Prostate gland (tissue), 2 donors: Measurements from ENCODE around the gene TMEM50A. TPM values are rescaled to one million over a fixed set of nuclear protein-coding genes. Genes with fewer than 3 reads are reported as not detected.

Source experiments
- DNase-seq: peaks from one replicate; pipeline ENCODE4 v3.0.0-alpha.2; 2019; ENCODE audit warnings: low spot score
- H3K27ac ChIP-seq, 2 donors: fragments of 200-600 bp; sonication (generic); 2 replicates each; pipeline ENCODE4 v1.5.1; 2017 to 2019
- H3K27me3 ChIP-seq: fragments of 200-600 bp; sonication (generic); replicated peaks from 2 replicates; pipeline ENCODE4 v1.5.1; 2019; ENCODE audit not compliant: insufficient read depth
- H3K36me3 ChIP-seq, 2 donors: fragments of 200-600 bp; sonication (generic); 1 replicate in 1 of 2; 2 replicates in 1 of 2; pipeline versions ENCODE4 v1.5.1 to v1.8.1; 2017 to 2019
- H3K4me1 ChIP-seq: fragments of 200-600 bp; sonication (generic); replicated peaks from 2 replicates; pipeline ENCODE4 v1.5.1; 2019
- H3K4me3 ChIP-seq, 2 donors: fragments of 200-600 bp; sonication (generic); 2 replicates each; pipeline ENCODE4 v1.5.1; 2017 to 2019
- H3K9me3 ChIP-seq: fragments of 200-600 bp; sonication (generic); 2 replicates; pipeline ENCODE4 v1.5.1; 2017
- POLR2A ChIP-seq: fragments of 450-650 bp; IDR thresholded peaks from one replicate; pipeline ENCODE4 v1.6.1; 2016; ENCODE audit warnings: antibody characterized with exemption, mild to moderate bottlenecking
- POLR2AphosphoS5 ChIP-seq: sonication (generic); formaldehyde crosslinking; IDR thresholded peaks from one replicate; pipeline ENCODE4 v1.6.1; 2017; ENCODE audit warnings: antibody characterized with exemption
- WGBS: methylation state at CpG from one replicate; pipeline ENCODE4 v1.1.5; 2018; 5-methylcytosine and 5-hydroxymethylcytosine counted together
- intact Hi-C: fragments of 100-400 bp; cut with DNase I; formaldehyde crosslinking; loops from one replicate; pipeline ENCODE4 v1.14.2; 2022
- total RNA-seq, 2 donors: library from RNA; depleted of rRNA; stranded (reverse); fragments of >200 nt; gene quantifications; one replicate each; pipeline ENCODE4 v1.1.0, GENCODE V29; 2016
- TF ChIP-seq, protein P1 (sequence below), 4 experiments: fragments of 200-600 bp in 2 of 4; fragments of 450-650 bp in 2 of 4; sonication (generic) in 2 of 4; IDR thresholded peaks; 1 replicate in 3 of 4; 2 replicates in 1 of 4; pipeline ENCODE4 v1.5.1; 2016 to 2019; ENCODE audit warnings: antibody characterized with exemption in 4 of 4, mild to moderate bottlenecking in 2 of 4, moderate library complexity in 2 of 4

TMEM50A gene
- total RNA-seq, 2 donors from 2014 or later, result 70.0 to 90.6 TPM

DNA sequence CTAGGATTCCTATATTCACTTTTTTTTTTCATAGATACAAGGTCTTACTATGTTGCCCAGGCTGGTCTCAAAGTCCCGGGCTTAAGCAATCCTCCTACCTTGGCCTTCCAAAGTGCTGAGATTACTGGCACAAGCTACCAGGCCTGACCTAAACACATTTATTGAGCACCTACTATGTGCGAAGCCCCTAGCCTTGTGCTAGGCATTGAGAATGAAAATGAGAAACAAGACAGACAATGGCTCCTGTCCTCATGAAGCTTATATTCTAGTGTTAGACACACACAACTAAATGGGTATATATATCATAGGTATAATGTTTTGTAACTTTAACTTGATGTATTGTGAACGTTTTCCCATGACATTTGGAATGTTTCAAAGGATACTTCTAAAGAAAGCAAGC lies 11.5 kb downstream of the TMEM50A start:
- Histone ChIP-seq H3K4me1 (no peaks in the 10 kb centered on the region), H3K4me3 (no peak overlapping the region), H3K27ac (no peak overlapping the region), H3K27me3 (no peaks in the 10 kb centered on the region), H3K9me3 (no peaks in the 10 kb centered on the region), H3K36me3 (no peaks in the 10 kb centered on the region)
- TF ChIP-seq, protein P1, sequence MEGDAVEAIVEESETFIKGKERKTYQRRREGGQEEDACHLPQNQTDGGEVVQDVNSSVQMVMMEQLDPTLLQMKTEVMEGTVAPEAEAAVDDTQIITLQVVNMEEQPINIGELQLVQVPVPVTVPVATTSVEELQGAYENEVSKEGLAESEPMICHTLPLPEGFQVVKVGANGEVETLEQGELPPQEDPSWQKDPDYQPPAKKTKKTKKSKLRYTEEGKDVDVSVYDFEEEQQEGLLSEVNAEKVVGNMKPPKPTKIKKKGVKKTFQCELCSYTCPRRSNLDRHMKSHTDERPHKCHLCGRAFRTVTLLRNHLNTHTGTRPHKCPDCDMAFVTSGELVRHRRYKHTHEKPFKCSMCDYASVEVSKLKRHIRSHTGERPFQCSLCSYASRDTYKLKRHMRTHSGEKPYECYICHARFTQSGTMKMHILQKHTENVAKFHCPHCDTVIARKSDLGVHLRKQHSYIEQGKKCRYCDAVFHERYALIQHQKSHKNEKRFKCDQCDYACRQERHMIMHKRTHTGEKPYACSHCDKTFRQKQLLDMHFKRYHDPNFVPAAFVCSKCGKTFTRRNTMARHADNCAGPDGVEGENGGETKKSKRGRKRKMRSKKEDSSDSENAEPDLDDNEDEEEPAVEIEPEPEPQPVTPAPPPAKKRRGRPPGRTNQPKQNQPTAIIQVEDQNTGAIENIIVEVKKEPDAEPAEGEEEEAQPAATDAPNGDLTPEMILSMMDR (IDR thresholded peaks at IDR 0.05), result no peak
- TF ChIP-seq POLR2AphosphoS5 (no peak), POLR2A (no peak)
- WGBS, result 92% methylated on average over 3 of the region's 3 CpGs
- intact Hi-C loops, result loop anchor here (10.0 kb wide), 1 partner anchor 105 kb away; the partner anchor contains the start of gene RSRP1
- DNase-seq, result no peak

DNA sequence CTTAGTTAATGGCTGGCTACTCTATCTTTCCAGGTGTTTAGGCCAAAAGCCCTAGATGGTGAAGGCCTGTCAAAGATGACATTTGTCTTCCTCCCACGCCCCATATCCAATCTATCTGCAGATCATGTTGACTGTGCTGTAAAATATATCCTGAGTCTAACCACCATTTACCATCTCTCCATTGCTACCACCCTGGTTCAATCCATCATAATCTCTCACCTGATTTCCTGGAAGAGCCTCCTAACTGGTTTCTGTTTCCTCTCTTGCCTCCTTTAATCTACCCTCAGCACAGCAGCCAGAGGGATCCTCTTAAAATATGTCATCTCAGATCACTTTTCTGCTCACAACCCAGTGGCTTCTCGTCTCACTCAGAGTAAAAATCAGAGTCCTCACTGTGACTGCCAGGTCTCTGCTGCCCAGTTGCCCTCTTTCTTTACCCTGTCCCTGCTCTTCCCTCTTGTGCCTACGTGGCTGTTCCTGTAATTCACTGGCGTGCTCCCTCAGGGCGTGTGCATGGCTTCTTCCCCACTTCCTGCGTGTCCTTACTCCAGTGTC lies 17.8 kb downstream of the TMEM50A start:
- no peaks in the 10 kb centered on the region for H3K36me3 ChIP-seq
- H3K4me1 ChIP-seq, result no peaks in the 10 kb centered on the region
- H3K27ac ChIP-seq, result no peak overlapping the region
- TF ChIP-seq, protein P1 (IDR thresholded peaks at IDR 0.05), result no peak
- no peak for TF ChIP-seq POLR2A
- no peak for TF ChIP-seq POLR2AphosphoS5
- no peak for DNase-seq
- 64% methylated on average over 6 of the region's 6 CpGs for WGBS
- H3K9me3 ChIP-seq, result no peaks in the 10 kb centered on the region
- H3K4me3 ChIP-seq, result no peak overlapping the region
- intact Hi-C loops, result no loop called here
- no peaks in the 10 kb centered on the region for H3K27me3 ChIP-seq

DNA sequence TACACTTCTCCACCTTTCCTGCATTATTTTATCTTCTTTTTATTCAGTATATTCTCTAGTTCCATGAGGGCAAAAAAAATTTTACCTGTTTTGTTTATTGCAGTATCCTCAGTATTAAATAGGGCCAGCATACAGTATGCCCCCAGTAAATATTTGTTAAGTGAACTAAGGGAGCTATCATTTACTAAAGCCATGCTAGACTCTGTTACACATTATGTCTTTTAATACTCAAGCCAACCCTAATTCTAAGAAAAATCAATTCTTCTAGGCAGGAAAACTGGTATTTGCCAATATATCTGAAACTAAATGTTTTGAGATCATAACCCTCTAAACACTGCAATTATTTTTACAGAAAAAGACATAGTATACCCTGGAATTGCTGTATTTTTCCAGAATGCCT lies 18.3 kb downstream of the TMEM50A start:
- Histone ChIP-seq H3K9me3 (no peaks in the 10 kb centered on the region), H3K4me1 (no peaks in the 10 kb centered on the region), H3K4me3 (no peak overlapping the region), H3K27me3 (no peaks in the 10 kb centered on the region), H3K36me3 (no peaks in the 10 kb centered on the region), H3K27ac (no peak overlapping the region)
- intact Hi-C loops, result no loop called here
- no peak for DNase-seq
- TF ChIP-seq POLR2A (no peak), POLR2AphosphoS5 (no peak)
- TF ChIP-seq, protein P1 (IDR thresholded peaks at IDR 0.05), result no peak

DNA sequence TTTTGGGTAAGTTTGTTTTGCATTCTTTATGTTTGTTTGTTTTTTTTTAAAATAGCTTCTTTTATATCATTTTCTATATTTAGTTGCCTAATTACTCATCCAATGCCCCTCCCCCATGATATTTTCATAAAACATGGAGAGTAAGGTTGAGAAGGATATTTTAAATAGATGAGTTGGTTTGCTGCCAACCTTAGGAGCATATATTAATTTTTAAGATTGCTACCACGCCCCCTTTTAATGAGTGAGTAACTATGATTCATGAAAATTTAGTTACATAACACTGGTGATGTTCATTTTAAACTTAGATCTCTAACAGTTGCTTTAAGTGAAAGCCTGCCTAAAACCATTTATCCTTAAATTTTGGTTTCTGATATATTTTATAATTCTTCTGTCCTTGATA lies 18.7 kb downstream of the TMEM50A start:
- Histone ChIP-seq H3K27me3 (no peaks in the 10 kb centered on the region), H3K9me3 (no peaks in the 10 kb centered on the region), H3K4me3 (no peak overlapping the region), H3K4me1 (peaks cover 2% of the 10 kb centered on the region), H3K36me3 (no peaks in the 10 kb centered on the region), H3K27ac (no peak overlapping the region)
- WGBS, result 91% methylated on average over 1 of the region's 1 CpG
- TF ChIP-seq POLR2A (no peak), POLR2AphosphoS5 (no peak)
- TF ChIP-seq, protein P1 (IDR thresholded peaks at IDR 0.05), result no peak
- intact Hi-C loops, result no loop called here
- no peak for DNase-seq
